Measurements from ENCODE around the gene RPS6KB2.
A peak's percentile ranks its signal among the peaks of the same experiment; 100 is the strongest.

RPS6KB2 gene

GRCh38 chr11:67392183-67392715 is 36.0 kb upstream of the RPS6KB2 start:
- H3K4me1 ChIP-seq (ENCODE audit: control insufficient read depth in 2 of 2, insufficient read depth in 1 of 2, low read depth in 1 of 2, low read length in 2 of 2): peaks cover 5 to 6% of the 10 kb centered on the region in 2 donors
- no CpG with 5 or more reads among the region's 31 CpGs for WGBS, 2 donors (ENCODE audit: extremely low coverage in 2 of 2, insufficient read length in 2 of 2, insufficient replicate concordance in 1 of 2)
- peak overlapping the region; percentile 81 for H2BK120ac ChIP-seq (ENCODE audit: low read depth, low read length)
- no peak overlapping the region for H3K4ac ChIP-seq (ENCODE audit: low read length)
- peak overlapping the region; percentile 86 for H2AFZ ChIP-seq (ENCODE audit: low read length)
- H3K36me3 ChIP-seq (replicated peaks in 1 of 2; ENCODE audit: control insufficient read depth in 2 of 2, insufficient read depth in 2 of 2, low read length in 2 of 2): peaks cover 20 to 37% of the 10 kb centered on the region in 2 donors
- H2AK5ac ChIP-seq (ENCODE audit: low read depth, low read length): peak overlapping the region; percentile 15
- H2BK12ac ChIP-seq (ENCODE audit: low read length): peak overlapping the region; percentile 58
- H3K14ac ChIP-seq (ENCODE audit: low read length): peak overlapping the region; percentile 89
- H2BK5ac ChIP-seq (ENCODE audit: low read length): no peak overlapping the region
- no peak overlapping the region for H4K8ac ChIP-seq (ENCODE audit: low read depth, low read length)
- H3K23ac ChIP-seq (ENCODE audit: low read depth, low read length, poor library complexity): peak overlapping the region; percentile 98
- H3K27ac ChIP-seq (replicated peaks; ENCODE audit: low read length): no peak overlapping the region
- peaks cover 10% of the 10 kb centered on the region for H3K79me1 ChIP-seq (ENCODE audit: low read depth, low read length)
- peak overlapping the region; percentile 81 for H2BK15ac ChIP-seq (ENCODE audit: low read length)
- H3K18ac ChIP-seq (ENCODE audit: low read length): peak overlapping the region; percentile 97
- no peaks in the 10 kb centered on the region for H3K9me3 ChIP-seq (replicated peaks in 1 of 2; ENCODE audit: control insufficient read depth in 2 of 2, insufficient read depth in 1 of 2, low read depth in 1 of 2, low read length in 2 of 2)
- no peaks in the 10 kb centered on the region for H3K27me3 ChIP-seq (ENCODE audit: control insufficient read depth in 3 of 3, insufficient read depth in 3 of 3, low read depth in 1 of 3, low read length in 3 of 3)
- H3K4me2 ChIP-seq (ENCODE audit: insufficient read depth, low read length, poor library complexity, severe bottlenecking): peak overlapping the region; percentile 95
- H3K4me3 ChIP-seq (ENCODE audit: low read length in 2 of 2): peak overlapping the region; percentile 84 to 98
- no peak for DNase-seq (ENCODE audit: low spot score)
- H4K91ac ChIP-seq (ENCODE audit: low read depth, low read length, poor library complexity): no peak overlapping the region
- peak overlapping the region; percentile 100 for H3K9ac ChIP-seq (ENCODE audit: low read depth, low read length, poor library complexity)

DNA sequence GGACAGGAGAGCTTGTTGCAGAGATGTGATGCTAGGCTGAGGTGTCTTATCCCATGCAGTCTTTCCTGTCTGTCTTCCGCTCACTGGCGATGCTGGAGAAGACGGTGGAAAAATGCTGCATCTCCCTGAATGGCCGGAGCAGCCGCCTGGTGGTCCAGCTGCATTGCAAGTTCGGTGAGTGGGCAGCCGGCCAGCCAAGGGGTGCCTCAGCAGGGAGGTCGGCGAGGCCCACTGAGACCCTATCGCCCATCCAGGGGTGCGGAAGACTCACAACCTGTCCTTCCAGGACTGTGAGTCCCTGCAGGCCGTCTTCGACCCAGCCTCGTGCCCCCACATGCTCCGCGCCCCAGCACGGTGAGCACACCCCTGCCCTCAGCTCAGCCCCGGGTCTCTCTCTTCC is 34.9 kb upstream of the RPS6KB2 start:
- Histone ChIP-seq H2AK5ac (ENCODE audit: low read depth, low read length) (no peak overlapping the region), H3K4me2 (ENCODE audit: insufficient read depth, low read length, poor library complexity, severe bottlenecking) (no peak overlapping the region), H3K27me3 (ENCODE audit: control insufficient read depth in 3 of 3, insufficient read depth in 3 of 3, low read depth in 1 of 3, low read length in 3 of 3) (no peaks in the 10 kb centered on the region), H3K9ac (ENCODE audit: low read depth, low read length, poor library complexity) (no peak overlapping the region), H3K4ac (ENCODE audit: low read length) (no peak overlapping the region), H3K14ac (ENCODE audit: low read length) (no peak overlapping the region), H4K8ac (ENCODE audit: low read depth, low read length) (peak overlapping the region; percentile 82), H2BK15ac (ENCODE audit: low read length) (no peak overlapping the region), H3K18ac (ENCODE audit: low read length) (no peak overlapping the region), H2BK5ac (ENCODE audit: low read length) (no peak overlapping the region), H2AFZ (ENCODE audit: low read length) (no peak overlapping the region), H3K4me3 (ENCODE audit: low read length in 2 of 2) (peak overlapping the region; percentile 2 to 25), H3K4me1 (ENCODE audit: control insufficient read depth in 2 of 2, insufficient read depth in 1 of 2, low read depth in 1 of 2, low read length in 2 of 2) (peaks cover 5 to 6% of the 10 kb centered on the region in 2 donors), H3K79me1 (ENCODE audit: low read depth, low read length) (peaks cover 10% of the 10 kb centered on the region), H3K36me3 (replicated peaks in 1 of 2; ENCODE audit: control insufficient read depth in 2 of 2, insufficient read depth in 2 of 2, low read length in 2 of 2) (peaks cover 31 to 49% of the 10 kb centered on the region in 2 donors), H2BK120ac (ENCODE audit: low read depth, low read length) (no peak overlapping the region), H4K91ac (ENCODE audit: low read depth, low read length, poor library complexity) (no peak overlapping the region), H3K27ac (replicated peaks; ENCODE audit: low read length) (no peak overlapping the region), H2BK12ac (ENCODE audit: low read length) (no peak overlapping the region), H3K9me3 (replicated peaks in 1 of 2; ENCODE audit: control insufficient read depth in 2 of 2, insufficient read depth in 1 of 2, low read depth in 1 of 2, low read length in 2 of 2) (no peaks in the 10 kb centered on the region), H3K23ac (ENCODE audit: low read depth, low read length, poor library complexity) (no peak overlapping the region)
- no CpG with 5 or more reads among the region's 18 CpGs for WGBS, 2 donors (ENCODE audit: extremely low coverage in 2 of 2, insufficient read length in 2 of 2, insufficient replicate concordance in 1 of 2)
- no peak for DNase-seq (ENCODE audit: low spot score)

GRCh38 chr11:67393990-67394389 is 34.3 kb upstream of the RPS6KB2 start:
- H3K4me1 ChIP-seq (ENCODE audit: control insufficient read depth in 2 of 2, insufficient read depth in 1 of 2, low read depth in 1 of 2, low read length in 2 of 2): peaks cover 5 to 6% of the 10 kb centered on the region in 2 donors
- H3K9me3 ChIP-seq (replicated peaks in 1 of 2; ENCODE audit: control insufficient read depth in 2 of 2, insufficient read depth in 1 of 2, low read depth in 1 of 2, low read length in 2 of 2): no peaks in the 10 kb centered on the region
- no peak overlapping the region for H3K18ac ChIP-seq (ENCODE audit: low read length)
- H4K91ac ChIP-seq (ENCODE audit: low read depth, low read length, poor library complexity): no peak overlapping the region
- H3K36me3 ChIP-seq (replicated peaks in 1 of 2; ENCODE audit: control insufficient read depth in 2 of 2, insufficient read depth in 2 of 2, low read length in 2 of 2): peaks cover 36 to 54% of the 10 kb centered on the region in 2 donors
- H3K27me3 ChIP-seq (ENCODE audit: control insufficient read depth in 3 of 3, insufficient read depth in 3 of 3, low read depth in 1 of 3, low read length in 3 of 3): no peaks in the 10 kb centered on the region
- peaks cover 10% of the 10 kb centered on the region for H3K79me1 ChIP-seq (ENCODE audit: low read depth, low read length)
- H4K8ac ChIP-seq (ENCODE audit: low read depth, low read length): no peak overlapping the region
- no peak overlapping the region for H2AFZ ChIP-seq (ENCODE audit: low read length)
- no peak overlapping the region for H3K9ac ChIP-seq (ENCODE audit: low read depth, low read length, poor library complexity)
- no peak overlapping the region for H3K4ac ChIP-seq (ENCODE audit: low read length)
- H3K23ac ChIP-seq (ENCODE audit: low read depth, low read length, poor library complexity): no peak overlapping the region
- WGBS, 2 donors (ENCODE audit: extremely low coverage in 2 of 2, insufficient read length in 2 of 2, insufficient replicate concordance in 1 of 2): no CpG with 5 or more reads among the region's 5 CpGs
- no peak overlapping the region for H2BK12ac ChIP-seq (ENCODE audit: low read length)
- H2BK120ac ChIP-seq (ENCODE audit: low read depth, low read length): no peak overlapping the region
- H2BK5ac ChIP-seq (ENCODE audit: low read length): no peak overlapping the region
- no peak for DNase-seq (ENCODE audit: low spot score)
- H3K4me2 ChIP-seq (ENCODE audit: insufficient read depth, low read length, poor library complexity, severe bottlenecking): no peak overlapping the region
- H3K4me3 ChIP-seq (ENCODE audit: low read length in 2 of 2): no peak overlapping the region
- H3K27ac ChIP-seq (replicated peaks; ENCODE audit: low read length): no peak overlapping the region
- H2BK15ac ChIP-seq (ENCODE audit: low read length): no peak overlapping the region
- no peak overlapping the region for H2AK5ac ChIP-seq (ENCODE audit: low read depth, low read length)
- no peak overlapping the region for H3K14ac ChIP-seq (ENCODE audit: low read length)

GRCh38 chr11:67395555-67396258 is 32.6 kb upstream of the RPS6KB2 start:
- DNase-seq (ENCODE audit: low spot score): no peak
- Histone ChIP-seq H3K4me3 (ENCODE audit: low read length in 2 of 2) (peak overlapping the region in 1 of 2 donors; percentile 65), H3K4me1 (ENCODE audit: control insufficient read depth in 2 of 2, insufficient read depth in 1 of 2, low read depth in 1 of 2, low read length in 2 of 2) (peaks cover 10 to 12% of the 10 kb centered on the region in 2 donors), H3K27ac (replicated peaks; ENCODE audit: low read length) (no peak overlapping the region), H3K14ac (ENCODE audit: low read length) (no peak overlapping the region), H3K9ac (ENCODE audit: low read depth, low read length, poor library complexity) (no peak overlapping the region), H2AK5ac (ENCODE audit: low read depth, low read length) (no peak overlapping the region), H3K27me3 (ENCODE audit: control insufficient read depth in 3 of 3, insufficient read depth in 3 of 3, low read depth in 1 of 3, low read length in 3 of 3) (no peaks in the 10 kb centered on the region), H2BK120ac (ENCODE audit: low read depth, low read length) (peak overlapping the region; percentile 9), H3K23ac (ENCODE audit: low read depth, low read length, poor library complexity) (peak overlapping the region; percentile 65), H3K79me1 (ENCODE audit: low read depth, low read length) (peaks cover 18% of the 10 kb centered on the region), H3K18ac (ENCODE audit: low read length) (peak overlapping the region; percentile 27), H2BK5ac (ENCODE audit: low read length) (no peak overlapping the region), H3K4ac (ENCODE audit: low read length) (no peak overlapping the region), H3K36me3 (replicated peaks in 1 of 2; ENCODE audit: control insufficient read depth in 2 of 2, insufficient read depth in 2 of 2, low read length in 2 of 2) (peaks cover 48 to 69% of the 10 kb centered on the region in 2 donors), H3K4me2 (ENCODE audit: insufficient read depth, low read length, poor library complexity, severe bottlenecking) (no peak overlapping the region), H2AFZ (ENCODE audit: low read length) (no peak overlapping the region), H3K9me3 (replicated peaks in 1 of 2; ENCODE audit: control insufficient read depth in 2 of 2, insufficient read depth in 1 of 2, low read depth in 1 of 2, low read length in 2 of 2) (no peaks in the 10 kb centered on the region), H2BK15ac (ENCODE audit: low read length) (peak overlapping the region; percentile 64), H4K91ac (ENCODE audit: low read depth, low read length, poor library complexity) (no peak overlapping the region), H4K8ac (ENCODE audit: low read depth, low read length) (no peak overlapping the region), H2BK12ac (ENCODE audit: low read length) (no peak overlapping the region)
- no CpG with 5 or more reads among the region's 19 CpGs for WGBS, 2 donors (ENCODE audit: extremely low coverage in 2 of 2, insufficient read length in 2 of 2, insufficient replicate concordance in 1 of 2)
